Panc1 (cell line): Measurements from ENCODE around the gene TTYH2. TPM values are rescaled to one million over a fixed set of nuclear protein-coding genes. Genes with fewer than 3 reads are reported as not detected.

ENCODE experiments used
- ATAC-seq: fragments of 200-7000 bp; cut with Tn5 transposase; 2 replicates; pipeline ENCODE4 v1.9.1; 2020; ENCODE audit warnings: mild to moderate bottlenecking, moderate library complexity
- BruUV-seq: library from RNA; stranded (reverse); fragments of 400-500 nt; replicated peaks from 2 replicates; lab custom pipeline; 2021; lab: Mats Ljungman, UMichigan
- CTCF ChIA-PET: fragments of 300-600 bp; sonication (Branson Sonifier 250); formaldehyde crosslinking; loops from one replicate; lab custom pipeline; 2022; ENCODE audit warnings: antibody characterized with exemption; lab: Charles Lee
- POLR2A ChIA-PET: fragments of 300-600 bp; sonication (Branson Sonifier 250); formaldehyde crosslinking; loops from one replicate; lab custom pipeline; 2022; ENCODE audit warnings: antibody characterized with exemption; lab: Charles Lee
- DNase-seq: peaks from one replicate; pipeline ENCODE4 v3.0.0-alpha.2; 2010; ENCODE audit warnings: low read depth, low spot score
- H3K27ac ChIP-seq: 2 replicates; pipeline ENCODE4 v1.5.1; 2011; ENCODE audit warnings: mild to moderate bottlenecking, low read length, inconsistent platforms
- H3K27me3 ChIP-seq: fragments of 200-500 bp; sonication (Bioruptor generic); 2 replicates; pipeline ENCODE4 v1.6.0; 2014; ENCODE audit warnings: low read length, inconsistent platforms; ENCODE audit not compliant: control insufficient read depth, insufficient read depth
- H3K36me3 ChIP-seq: fragments of 200-500 bp; sonication (Bioruptor generic); 2 replicates; pipeline ENCODE4 v1.5.1; 2014; ENCODE audit warnings: inconsistent platforms, mild to moderate bottlenecking, low read length, moderate library complexity; ENCODE audit not compliant: control insufficient read depth, insufficient read depth
- H3K4me1 ChIP-seq: 2 replicates; pipeline ENCODE4 v1.5.1; 2011; ENCODE audit warnings: inconsistent platforms, mild to moderate bottlenecking, low read length, moderate library complexity; ENCODE audit not compliant: control insufficient read depth, insufficient read depth
- H3K4me3 ChIP-seq, 2 experiments: 2 replicates each; pipeline ENCODE4 v1.5.1; 2011 to 2012; ENCODE audit warnings: low read depth in 2 of 2, low read length in 2 of 2, mild to moderate bottlenecking in 2 of 2, inconsistent platforms in 1 of 2, moderate library complexity in 1 of 2
- H3K9me3 ChIP-seq: fragments of 200-500 bp; sonication (Bioruptor generic); 2 replicates; pipeline ENCODE4 v1.5.1; 2014; ENCODE audit warnings: low read depth, mild to moderate bottlenecking, inconsistent platforms, low read length, moderate library complexity; ENCODE audit not compliant: control insufficient read depth, insufficient read depth
- CTCF ChIP-seq: fragments of 450-650 bp; IDR thresholded peaks from 2 replicates; pipeline ENCODE4 v1.5.1; 2017; ENCODE audit warnings: mild to moderate bottlenecking
- POLR2AphosphoS5 ChIP-seq: IDR thresholded peaks from 2 replicates; pipeline ENCODE4 v1.6.1; 2012; ENCODE audit warnings: mild to moderate bottlenecking, low read depth, low read length, moderate library complexity
- REST ChIP-seq, 2 experiments: IDR thresholded peaks; 2 replicates each; pipeline ENCODE4 v1.6.1; 2011 to 2012; ENCODE audit warnings: low read depth in 2 of 2, control low read depth in 1 of 2, low read length in 1 of 2, mild to moderate bottlenecking in 1 of 2, moderate library complexity in 1 of 2; ENCODE audit not compliant: insufficient read depth in 1 of 2
- SIN3A ChIP-seq: IDR thresholded peaks from 2 replicates; pipeline ENCODE4 v1.6.1; 2012; ENCODE audit warnings: low read depth, mild to moderate bottlenecking, low read length, moderate library complexity, borderline replicate concordance; ENCODE audit not compliant: insufficient read depth
- TCF7L2 ChIP-seq: IDR thresholded peaks from 2 replicates; pipeline ENCODE4 v1.6.1; 2011; ENCODE audit warnings: mild to moderate bottlenecking, low read depth, low read length, inconsistent platforms
- in situ Hi-C: cut with HindIII; loops from 2 replicates; pipeline ENCODE4 v1.10.0; 2016; ENCODE audit warnings: low sequenced_read_pairs, low pct_unique_long_range_greater_than_20kb
- intact Hi-C: fragments of 100-400 bp; cut with micrococcal nuclease; formaldehyde crosslinking; loops from one replicate; pipeline ENCODE4 v1.10.0; 2022; ENCODE audit not compliant: unreplicated experiment
- total RNA-seq: library from RNA; stranded (reverse); gene quantifications from one replicate; pipeline ENCODE4 v1.2.1, GENCODE V29; 2021; ENCODE audit not compliant: unreplicated experiment

TTYH2 gene
- total RNA-seq, 1 experiment from 2014 or later = 8.3 TPM

DNA sequence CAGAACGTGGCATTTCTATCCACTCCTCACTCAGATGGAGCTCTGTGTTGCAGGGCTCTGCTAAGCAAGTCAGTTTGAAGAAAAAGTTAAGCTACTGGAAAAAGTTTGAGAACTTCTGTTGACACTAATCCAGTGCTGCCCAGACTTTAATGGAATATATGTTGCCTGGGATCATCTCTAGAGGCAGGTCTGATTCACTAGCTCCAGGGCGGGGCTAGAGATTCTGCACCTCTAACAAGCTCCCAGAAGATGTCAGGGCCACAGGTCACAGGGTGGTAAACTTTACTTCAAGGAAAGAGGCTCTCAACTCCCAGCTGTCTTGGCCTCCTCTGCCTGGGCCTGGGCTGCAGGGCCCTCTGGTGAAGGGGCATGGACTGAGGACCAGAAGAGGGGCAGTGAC lies 6.8 kb downstream of the TTYH2 start:
- in situ Hi-C loops = no loop called here
- ChIA-PET CTCF (no interaction called here), POLR2A (interaction anchor here (0.6 to 0.8 kb wide), 2 partner anchors 15 to 971 kb away, joined by 3 to 9 read pairs; no protein-coding TSS in a partner anchor)
- ATAC-seq (no peak), DNase-seq (no peak)
- Histone ChIP-seq H3K9me3 (no peaks in the 10 kb centered on the region), H3K27me3 (no peaks in the 10 kb centered on the region), H3K36me3 (no peaks in the 10 kb centered on the region), H3K27ac (no peak overlapping the region), H3K4me1 (no peaks in the 10 kb centered on the region), H3K4me3 (no peak overlapping the region)
- intact Hi-C loops = no loop called here
- TF ChIP-seq POLR2AphosphoS5 (no peak), CTCF (no peak), REST (IDR thresholded peaks at IDR 0.05; ENCODE audit: insufficient read depth in 1 of 2, low read depth in 2 of 2, low read length in 1 of 2) (no peak), TCF7L2 (no peak)
- no TSS peak for BruUV-seq

- no peak for ATAC-seq
- no peak overlapping the region for H3K27ac ChIP-seq
- no peak for DNase-seq
- no peaks in the 10 kb centered on the region for H3K4me1 ChIP-seq
- CTCF ChIA-PET = no interaction called here
- no peak overlapping the region for H3K4me3 ChIP-seq
- in situ Hi-C loops (no loop called here), intact Hi-C loops (no loop called here)
- H3K27me3 ChIP-seq = no peaks in the 10 kb centered on the region
- no peaks in the 10 kb centered on the region for H3K36me3 ChIP-seq
- POLR2A ChIA-PET = no interaction called here
- no TSS peak for BruUV-seq
- TF ChIP-seq TCF7L2 (no peak), SIN3A (no peak), REST (IDR thresholded peaks at IDR 0.05; ENCODE audit: insufficient read depth in 1 of 2, low read depth in 2 of 2, low read length in 1 of 2) (no peak), POLR2AphosphoS5 (no peak)
- no peaks in the 10 kb centered on the region for H3K9me3 ChIP-seq
These were observed 7.8 kb downstream of the TTYH2 start for GRCh38 chr17:74220946-74221818.
